ENCODE data around the gene FOXJ1.

The FOXJ1 gene

DNA sequence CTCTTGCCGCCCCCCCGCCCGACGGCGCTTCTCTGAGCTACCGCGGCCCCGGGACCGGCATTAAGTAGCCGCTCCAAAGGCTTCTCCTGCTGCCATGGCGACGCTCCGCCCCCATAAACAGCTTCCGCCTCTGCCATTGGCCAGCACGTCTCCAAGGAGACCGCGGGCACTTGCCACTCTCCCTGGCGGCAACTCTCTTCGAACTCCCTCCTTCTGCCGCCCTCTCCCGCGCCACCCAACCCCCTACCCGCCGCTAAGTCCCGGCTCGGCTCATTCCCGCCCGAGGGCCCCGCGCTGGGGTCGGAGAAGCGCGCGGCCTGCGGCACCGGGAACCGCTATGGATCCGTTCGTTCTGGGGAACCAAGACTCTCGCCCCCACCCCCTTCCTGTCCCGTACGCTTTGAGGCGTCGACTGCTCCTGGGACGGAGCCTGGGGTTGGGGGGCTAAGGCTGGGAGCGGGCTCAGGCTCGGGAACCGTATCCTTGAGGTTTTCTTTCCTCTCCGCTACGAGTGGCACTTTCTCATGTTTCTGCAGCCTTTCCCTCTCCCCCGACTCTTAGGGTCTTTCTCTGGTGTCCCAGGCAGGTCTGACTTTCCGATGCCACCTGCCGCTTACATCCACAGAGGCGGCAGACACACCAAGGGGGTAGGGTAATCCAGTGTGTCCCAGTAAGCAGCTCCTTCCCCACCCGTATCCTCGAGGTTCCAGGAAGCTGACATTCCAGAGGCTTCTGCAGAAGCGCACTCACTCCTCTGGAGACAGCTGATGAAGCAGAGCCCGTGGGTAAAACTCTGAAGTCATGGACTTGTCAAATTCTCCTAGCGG, at the start of gene FOXJ1 (continued):
- TF ChIP-seq SCRT2 (tag by site-specific recombination; IDR thresholded peaks at IDR 0.05) (peak; percentile 71), ZNF391 (tag by site-specific recombination; IDR thresholded peaks at IDR 0.05; ENCODE audit: borderline replicate concordance, low read depth) (peak; percentile 66; the same call in 1 of the 2 replicates), MEIS1 (CRISPR knock-in tag; IDR thresholded peaks at IDR 0.05; ENCODE audit: borderline replicate concordance) (no peak)

DNA sequence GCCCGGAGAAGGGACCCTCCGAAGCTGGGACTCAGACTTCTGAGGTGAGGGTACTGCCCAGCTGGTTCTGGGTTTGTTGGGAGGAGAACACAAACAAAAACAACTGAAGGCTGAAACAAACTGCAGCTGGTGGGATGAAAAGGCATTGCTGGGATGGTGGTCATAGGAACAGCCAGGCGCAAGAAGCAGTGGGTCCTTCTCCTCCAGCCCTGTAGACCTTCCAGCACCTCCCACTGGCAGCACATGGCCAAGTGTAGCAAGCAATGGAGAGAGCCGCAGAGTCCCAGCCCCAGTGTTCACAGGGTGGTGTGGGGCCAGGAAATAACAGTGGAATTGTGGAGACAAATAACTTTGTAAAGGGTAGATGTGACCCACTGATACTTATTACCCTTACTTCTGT, 48.7 kb upstream of the FOXJ1 start:
- Histone ChIP-seq H3K36me3 (ENCODE audit: control insufficient read depth in 2 of 2, insufficient read depth in 1 of 2, low read length in 2 of 2) (no peaks in the 10 kb centered on the region), H3K4me3 (ENCODE audit: low read depth, low read length) (no peak overlapping the region), H3K27ac (ENCODE audit: extremely low read depth, low read depth, low read length) (no peak overlapping the region), H3K9me3 (ENCODE audit: control insufficient read depth, insufficient read depth, low read depth, low read length) (no peaks in the 10 kb centered on the region), H3K4me1 (ENCODE audit: control insufficient read depth, insufficient read depth, low read length) (peaks cover 11% of the 10 kb centered on the region)
- TF ChIP-seq, protein P1, sequence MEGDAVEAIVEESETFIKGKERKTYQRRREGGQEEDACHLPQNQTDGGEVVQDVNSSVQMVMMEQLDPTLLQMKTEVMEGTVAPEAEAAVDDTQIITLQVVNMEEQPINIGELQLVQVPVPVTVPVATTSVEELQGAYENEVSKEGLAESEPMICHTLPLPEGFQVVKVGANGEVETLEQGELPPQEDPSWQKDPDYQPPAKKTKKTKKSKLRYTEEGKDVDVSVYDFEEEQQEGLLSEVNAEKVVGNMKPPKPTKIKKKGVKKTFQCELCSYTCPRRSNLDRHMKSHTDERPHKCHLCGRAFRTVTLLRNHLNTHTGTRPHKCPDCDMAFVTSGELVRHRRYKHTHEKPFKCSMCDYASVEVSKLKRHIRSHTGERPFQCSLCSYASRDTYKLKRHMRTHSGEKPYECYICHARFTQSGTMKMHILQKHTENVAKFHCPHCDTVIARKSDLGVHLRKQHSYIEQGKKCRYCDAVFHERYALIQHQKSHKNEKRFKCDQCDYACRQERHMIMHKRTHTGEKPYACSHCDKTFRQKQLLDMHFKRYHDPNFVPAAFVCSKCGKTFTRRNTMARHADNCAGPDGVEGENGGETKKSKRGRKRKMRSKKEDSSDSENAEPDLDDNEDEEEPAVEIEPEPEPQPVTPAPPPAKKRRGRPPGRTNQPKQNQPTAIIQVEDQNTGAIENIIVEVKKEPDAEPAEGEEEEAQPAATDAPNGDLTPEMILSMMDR (tag by site-specific recombination; IDR thresholded peaks at IDR 0.05), result no peak
- TF ChIP-seq, protein P2, sequence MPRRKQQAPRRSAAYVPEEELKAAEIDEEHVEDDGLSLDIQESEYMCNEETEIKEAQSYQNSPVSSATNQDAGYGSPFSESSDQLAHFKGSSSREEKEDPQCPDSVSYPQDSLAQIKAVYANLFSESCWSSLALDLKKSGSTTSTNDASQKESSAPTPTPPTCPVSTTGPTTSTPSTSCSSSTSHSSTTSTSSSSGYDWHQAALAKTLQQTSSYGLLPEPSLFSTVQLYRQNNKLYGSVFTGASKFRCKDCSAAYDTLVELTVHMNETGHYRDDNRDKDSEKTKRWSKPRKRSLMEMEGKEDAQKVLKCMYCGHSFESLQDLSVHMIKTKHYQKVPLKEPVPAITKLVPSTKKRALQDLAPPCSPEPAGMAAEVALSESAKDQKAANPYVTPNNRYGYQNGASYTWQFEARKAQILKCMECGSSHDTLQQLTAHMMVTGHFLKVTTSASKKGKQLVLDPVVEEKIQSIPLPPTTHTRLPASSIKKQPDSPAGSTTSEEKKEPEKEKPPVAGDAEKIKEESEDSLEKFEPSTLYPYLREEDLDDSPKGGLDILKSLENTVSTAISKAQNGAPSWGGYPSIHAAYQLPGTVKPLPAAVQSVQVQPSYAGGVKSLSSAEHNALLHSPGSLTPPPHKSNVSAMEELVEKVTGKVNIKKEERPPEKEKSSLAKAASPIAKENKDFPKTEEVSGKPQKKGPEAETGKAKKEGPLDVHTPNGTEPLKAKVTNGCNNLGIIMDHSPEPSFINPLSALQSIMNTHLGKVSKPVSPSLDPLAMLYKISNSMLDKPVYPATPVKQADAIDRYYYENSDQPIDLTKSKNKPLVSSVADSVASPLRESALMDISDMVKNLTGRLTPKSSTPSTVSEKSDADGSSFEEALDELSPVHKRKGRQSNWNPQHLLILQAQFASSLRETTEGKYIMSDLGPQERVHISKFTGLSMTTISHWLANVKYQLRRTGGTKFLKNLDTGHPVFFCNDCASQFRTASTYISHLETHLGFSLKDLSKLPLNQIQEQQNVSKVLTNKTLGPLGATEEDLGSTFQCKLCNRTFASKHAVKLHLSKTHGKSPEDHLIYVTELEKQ (tag by site-specific recombination; IDR thresholded peaks at IDR 0.05; ENCODE audit: borderline replicate concordance), result no peak
- TF ChIP-seq ZNF341 (tag by site-specific recombination; IDR thresholded peaks at IDR 0.05; ENCODE audit: low read depth), result peak; percentile 71
- CTCF ChIA-PET, result interaction anchor here (0.6 to 1.3 kb wide), 7 partner anchors 8 to 184 kb away, joined by 3 to 5 read pairs (median 3); no protein-coding TSS in a partner anchor
- POLR2A ChIA-PET, result no interaction called here

DNA sequence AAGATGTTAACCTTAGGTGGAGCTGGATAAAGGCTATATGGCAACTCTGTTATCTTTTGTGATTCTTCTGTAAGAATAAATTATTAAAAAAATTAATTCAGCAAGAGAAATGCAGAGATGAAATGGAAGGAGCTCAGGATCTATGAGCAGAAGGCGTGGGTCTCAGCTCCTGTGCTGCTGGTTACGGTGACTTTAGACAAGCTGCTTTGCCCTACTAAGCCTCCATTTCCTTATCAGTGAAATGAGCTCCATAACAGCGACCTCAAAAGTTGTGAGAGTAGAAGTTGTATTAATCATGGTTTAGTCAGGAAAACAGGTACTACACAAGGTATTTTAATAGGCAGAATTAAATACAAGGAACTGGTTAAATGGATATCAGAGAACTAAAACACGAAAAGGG, 48.2 kb upstream of the FOXJ1 start:
- Histone ChIP-seq H3K4me1 (ENCODE audit: control insufficient read depth, insufficient read depth, low read length) (peaks cover 11% of the 10 kb centered on the region), H3K27ac (ENCODE audit: extremely low read depth, low read depth, low read length) (no peak overlapping the region), H3K4me3 (ENCODE audit: low read depth, low read length) (no peak overlapping the region), H3K36me3 (ENCODE audit: control insufficient read depth in 2 of 2, insufficient read depth in 1 of 2, low read length in 2 of 2) (no peaks in the 10 kb centered on the region), H3K9me3 (ENCODE audit: control insufficient read depth, insufficient read depth, low read depth, low read length) (no peaks in the 10 kb centered on the region)
- TF ChIP-seq, protein P3, sequence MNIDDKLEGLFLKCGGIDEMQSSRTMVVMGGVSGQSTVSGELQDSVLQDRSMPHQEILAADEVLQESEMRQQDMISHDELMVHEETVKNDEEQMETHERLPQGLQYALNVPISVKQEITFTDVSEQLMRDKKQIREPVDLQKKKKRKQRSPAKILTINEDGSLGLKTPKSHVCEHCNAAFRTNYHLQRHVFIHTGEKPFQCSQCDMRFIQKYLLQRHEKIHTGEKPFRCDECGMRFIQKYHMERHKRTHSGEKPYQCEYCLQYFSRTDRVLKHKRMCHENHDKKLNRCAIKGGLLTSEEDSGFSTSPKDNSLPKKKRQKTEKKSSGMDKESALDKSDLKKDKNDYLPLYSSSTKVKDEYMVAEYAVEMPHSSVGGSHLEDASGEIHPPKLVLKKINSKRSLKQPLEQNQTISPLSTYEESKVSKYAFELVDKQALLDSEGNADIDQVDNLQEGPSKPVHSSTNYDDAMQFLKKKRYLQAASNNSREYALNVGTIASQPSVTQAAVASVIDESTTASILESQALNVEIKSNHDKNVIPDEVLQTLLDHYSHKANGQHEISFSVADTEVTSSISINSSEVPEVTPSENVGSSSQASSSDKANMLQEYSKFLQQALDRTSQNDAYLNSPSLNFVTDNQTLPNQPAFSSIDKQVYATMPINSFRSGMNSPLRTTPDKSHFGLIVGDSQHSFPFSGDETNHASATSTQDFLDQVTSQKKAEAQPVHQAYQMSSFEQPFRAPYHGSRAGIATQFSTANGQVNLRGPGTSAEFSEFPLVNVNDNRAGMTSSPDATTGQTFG (tag by site-specific recombination; IDR thresholded peaks at IDR 0.05; ENCODE audit: borderline replicate concordance), result no peak
- TF ChIP-seq GLIS2 (tag by site-specific recombination; IDR thresholded peaks at IDR 0.05) (no peak), ZNF530 (tag by site-specific recombination; IDR thresholded peaks at IDR 0.05; ENCODE audit: low read depth) (no peak), ZFP41 (tag by site-specific recombination; IDR thresholded peaks at IDR 0.05; ENCODE audit: borderline replicate concordance) (no peak), RBAK (tag by site-specific recombination; IDR thresholded peaks at IDR 0.05) (no peak), KLF7 (tag by site-specific recombination; IDR thresholded peaks at IDR 0.05; ENCODE audit: borderline replicate concordance) (no peak), ZNF654 (tag by site-specific recombination; IDR thresholded peaks at IDR 0.05; ENCODE audit: low read depth) (no peak), ZFP37 (tag by site-specific recombination; IDR thresholded peaks at IDR 0.05) (no peak), ZNF510 (tag by site-specific recombination; IDR thresholded peaks at IDR 0.05; ENCODE audit: insufficient replicate concordance) (no peak), ZNF19 (tag by site-specific recombination; IDR thresholded peaks at IDR 0.05; ENCODE audit: low read depth) (no peak), ZNF843 (tag by site-specific recombination; IDR thresholded peaks at IDR 0.05) (no peak), ZNF37A (tag by site-specific recombination; IDR thresholded peaks at IDR 0.05) (no peak), ZNF561 (tag by site-specific recombination; IDR thresholded peaks at IDR 0.05; ENCODE audit: borderline replicate concordance) (no peak)
- TF ChIP-seq, protein P4, sequence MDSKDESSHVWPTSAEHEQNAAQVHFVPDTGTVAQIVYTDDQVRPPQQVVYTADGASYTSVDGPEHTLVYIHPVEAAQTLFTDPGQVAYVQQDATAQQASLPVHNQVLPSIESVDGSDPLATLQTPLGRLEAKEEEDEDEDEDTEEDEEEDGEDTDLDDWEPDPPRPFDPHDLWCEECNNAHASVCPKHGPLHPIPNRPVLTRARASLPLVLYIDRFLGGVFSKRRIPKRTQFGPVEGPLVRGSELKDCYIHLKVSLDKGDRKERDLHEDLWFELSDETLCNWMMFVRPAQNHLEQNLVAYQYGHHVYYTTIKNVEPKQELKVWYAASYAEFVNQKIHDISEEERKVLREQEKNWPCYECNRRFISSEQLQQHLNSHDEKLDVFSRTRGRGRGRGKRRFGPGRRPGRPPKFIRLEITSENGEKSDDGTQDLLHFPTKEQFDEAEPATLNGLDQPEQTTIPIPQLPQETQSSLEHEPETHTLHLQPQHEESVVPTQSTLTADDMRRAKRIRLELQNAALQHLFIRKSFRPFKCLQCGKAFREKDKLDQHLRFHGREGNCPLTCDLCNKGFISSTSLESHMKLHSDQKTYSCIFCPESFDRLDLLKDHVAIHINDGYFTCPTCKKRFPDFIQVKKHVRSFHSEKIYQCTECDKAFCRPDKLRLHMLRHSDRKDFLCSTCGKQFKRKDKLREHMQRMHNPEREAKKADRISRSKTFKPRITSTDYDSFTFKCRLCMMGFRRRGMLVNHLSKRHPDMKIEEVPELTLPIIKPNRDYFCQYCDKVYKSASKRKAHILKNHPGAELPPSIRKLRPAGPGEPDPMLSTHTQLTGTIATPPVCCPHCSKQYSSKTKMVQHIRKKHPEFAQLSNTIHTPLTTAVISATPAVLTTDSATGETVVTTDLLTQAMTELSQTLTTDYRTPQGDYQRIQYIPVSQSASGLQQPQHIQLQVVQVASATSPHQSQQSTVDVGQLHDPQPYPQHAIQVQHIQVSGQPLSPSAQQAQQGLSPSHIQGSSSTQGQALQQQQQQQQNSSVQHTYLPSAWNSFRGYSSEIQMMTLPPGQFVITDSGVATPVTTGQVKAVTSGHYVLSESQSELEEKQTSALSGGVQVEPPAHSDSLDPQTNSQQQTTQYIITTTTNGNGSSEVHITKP (tag by site-specific recombination; IDR thresholded peaks at IDR 0.05), result no peak
- CTCF ChIA-PET, result interaction anchor here (0.6 to 1.3 kb wide), 10 partner anchors 9 to 184 kb away, joined by 3 to 5 read pairs (median 4); no protein-coding TSS in a partner anchor
- POLR2A ChIA-PET, result no interaction called here

Data from HEK293 (cell line).